ENCODE measurements around the gene SGMS1.
"Not testable (repeated sequence)": the region's sequence is repeated elsewhere in the genome, so short reads cannot be mapped to it uniquely, and the experiment has no call there.

The SGMS1 gene

DNA sequence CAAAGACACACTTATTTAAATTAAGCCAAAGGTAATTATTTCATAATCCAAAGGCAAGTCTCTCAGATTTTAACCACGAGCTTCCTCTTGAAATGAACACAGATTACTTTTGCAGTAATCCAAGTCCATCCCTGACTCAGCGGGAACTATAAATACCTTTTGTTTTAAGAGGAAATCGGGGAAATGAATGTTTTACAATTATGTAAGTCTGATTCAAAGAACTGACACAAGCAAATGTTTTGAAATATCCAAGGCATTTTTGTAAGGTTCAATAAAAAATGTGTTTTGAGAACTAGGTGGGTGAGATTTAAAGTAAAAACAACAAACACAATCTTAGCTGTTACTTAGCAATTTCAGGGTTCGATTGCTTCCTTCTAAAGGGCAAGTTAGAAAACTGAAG, 192.6 kb downstream of the SGMS1 start:
- Histone ChIP-seq H3K4me1 (ENCODE audit: control insufficient read depth, insufficient read depth, low read length) (peaks cover 16% of the 10 kb centered on the region; the same call in 1 of the 2 replicates), H3K36me3 (ENCODE audit: control insufficient read depth, insufficient read depth, low read length) (no peaks in the 10 kb centered on the region), H3K9me3 (ENCODE audit: control insufficient read depth, insufficient read depth, low read length) (no peaks in the 10 kb centered on the region), H3K27me3 (ENCODE audit: control insufficient read depth, insufficient read depth, low read length) (no peaks in the 10 kb centered on the region), H3K27ac (ENCODE audit: low read depth, low read length) (no peak overlapping the region), H3K4me3 (ENCODE audit: low read depth, low read length) (no peak overlapping the region), H3K9ac (ENCODE audit: low read depth, low read length) (no peak overlapping the region)

DNA sequence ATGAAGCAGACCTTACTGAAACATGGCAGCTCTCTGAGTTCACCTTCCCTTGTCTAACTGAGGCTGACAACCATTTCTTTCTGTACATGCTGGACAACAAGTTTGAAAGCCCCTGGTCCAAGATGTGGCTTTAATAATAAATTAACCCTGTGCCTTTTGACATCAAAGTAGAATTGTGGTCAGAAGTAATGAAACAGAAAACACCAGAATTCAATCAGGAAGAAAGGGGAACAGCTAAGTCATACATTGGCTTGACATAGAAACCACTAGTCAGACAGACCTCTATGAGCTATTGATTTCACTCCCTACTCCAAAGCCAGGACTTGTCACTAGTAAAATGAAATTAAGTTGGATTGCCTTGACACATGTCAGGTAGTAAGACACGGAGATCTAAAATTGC, 197.3 kb downstream of the SGMS1 start:
- no peak overlapping the region for H3K4me3 ChIP-seq (ENCODE audit: low read depth, low read length)
- H3K27ac ChIP-seq (ENCODE audit: low read depth, low read length), result no peak overlapping the region
- H3K27me3 ChIP-seq (ENCODE audit: control insufficient read depth, insufficient read depth, low read length), result no peaks in the 10 kb centered on the region
- no peak overlapping the region for H3K9ac ChIP-seq (ENCODE audit: low read depth, low read length)
- H3K4me1 ChIP-seq (ENCODE audit: control insufficient read depth, insufficient read depth, low read length), result peaks cover 14% of the 10 kb centered on the region
- H3K9me3 ChIP-seq (ENCODE audit: control insufficient read depth, insufficient read depth, low read length), result no peaks in the 10 kb centered on the region
- no peaks in the 10 kb centered on the region for H3K36me3 ChIP-seq (ENCODE audit: control insufficient read depth, insufficient read depth, low read length)

DNA sequence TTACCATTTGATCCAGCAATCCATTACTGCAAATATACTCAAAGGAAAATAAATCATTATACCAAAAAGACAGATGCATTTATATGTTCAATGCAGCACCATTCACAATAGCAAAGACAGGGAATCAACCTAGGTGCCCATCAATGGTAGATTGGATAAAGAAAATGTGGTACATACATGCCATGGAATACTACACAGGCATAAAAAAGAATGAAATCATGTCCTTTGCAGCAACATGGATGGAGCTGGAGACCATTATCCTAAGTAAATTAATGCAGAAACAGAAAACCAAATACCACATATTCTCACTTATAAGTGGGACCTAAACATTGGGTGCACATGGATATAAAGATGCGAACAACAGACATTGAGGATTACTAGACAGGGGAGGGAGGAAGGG, 198.5 kb downstream of the SGMS1 start:
- not testable (repeated sequence) for H3K36me3 ChIP-seq (ENCODE audit: control insufficient read depth, insufficient read depth, low read length); H3K27me3 ChIP-seq (ENCODE audit: control insufficient read depth, insufficient read depth, low read length); H3K27ac ChIP-seq (ENCODE audit: low read depth, low read length); H3K4me3 ChIP-seq (ENCODE audit: low read depth, low read length); H3K9ac ChIP-seq (ENCODE audit: low read depth, low read length); H3K9me3 ChIP-seq (ENCODE audit: control insufficient read depth, insufficient read depth, low read length)
- H3K4me1 ChIP-seq (ENCODE audit: control insufficient read depth, insufficient read depth, low read length), result peaks cover 12% of the 10 kb centered on the region

DNA sequence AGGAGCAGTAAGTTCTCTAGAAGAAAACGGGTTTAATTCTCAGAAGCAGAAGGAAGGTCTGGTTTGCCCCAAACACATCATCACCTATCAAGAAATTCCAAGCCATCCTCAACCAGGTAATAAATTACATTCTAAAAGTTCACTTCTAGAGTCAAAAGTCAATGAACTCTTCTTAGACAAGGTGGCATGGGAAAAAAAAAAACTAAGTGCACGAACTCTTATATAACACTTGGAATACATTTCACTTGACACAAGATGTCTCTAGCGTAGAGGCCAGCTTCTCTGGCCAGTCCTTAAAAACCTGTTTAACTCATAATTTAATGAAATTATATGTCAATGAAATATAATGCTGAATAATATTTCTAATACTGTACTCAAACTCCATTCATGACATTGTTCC, 200.3 kb downstream of the SGMS1 start:
- no peaks in the 10 kb centered on the region for H3K9me3 ChIP-seq (ENCODE audit: control insufficient read depth, insufficient read depth, low read length)
- H3K4me3 ChIP-seq (ENCODE audit: low read depth, low read length), result no peak overlapping the region
- peaks cover 13% of the 10 kb centered on the region for H3K4me1 ChIP-seq (ENCODE audit: control insufficient read depth, insufficient read depth, low read length)
- H3K36me3 ChIP-seq (ENCODE audit: control insufficient read depth, insufficient read depth, low read length), result no peaks in the 10 kb centered on the region
- H3K27ac ChIP-seq (ENCODE audit: low read depth, low read length), result no peak overlapping the region
- H3K9ac ChIP-seq (ENCODE audit: low read depth, low read length), result no peak overlapping the region
- H3K27me3 ChIP-seq (ENCODE audit: control insufficient read depth, insufficient read depth, low read length), result no peaks in the 10 kb centered on the region

DNA sequence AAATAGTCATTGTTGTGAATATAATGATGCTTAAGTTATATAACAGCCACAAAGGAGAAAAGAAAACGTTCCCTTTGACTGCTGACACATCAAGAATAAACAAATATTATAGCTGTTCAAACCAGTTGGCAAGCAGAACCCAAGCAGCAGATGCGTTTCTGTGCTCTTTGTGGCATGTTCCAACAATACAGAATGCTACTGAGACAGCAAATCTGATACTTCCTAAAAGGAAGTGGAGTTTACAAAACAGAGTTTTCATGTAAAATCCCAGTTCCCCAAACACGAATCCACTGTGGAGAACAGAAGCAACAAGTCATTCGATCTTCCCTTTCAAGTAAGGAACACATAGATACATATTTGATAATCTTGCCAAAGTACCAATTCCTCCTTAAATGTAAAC, 201.5 kb downstream of the SGMS1 start:
- H3K4me3 ChIP-seq (ENCODE audit: low read depth, low read length), result no peak overlapping the region
- no peaks in the 10 kb centered on the region for H3K9me3 ChIP-seq (ENCODE audit: control insufficient read depth, insufficient read depth, low read length)
- no peaks in the 10 kb centered on the region; the same call in 1 of the 2 replicates for H3K27me3 ChIP-seq (ENCODE audit: control insufficient read depth, insufficient read depth, low read length)
- H3K4me1 ChIP-seq (ENCODE audit: control insufficient read depth, insufficient read depth, low read length), result peaks cover 14% of the 10 kb centered on the region
- no peak overlapping the region for H3K27ac ChIP-seq (ENCODE audit: low read depth, low read length)
- no peak overlapping the region for H3K9ac ChIP-seq (ENCODE audit: low read depth, low read length)
- H3K36me3 ChIP-seq (ENCODE audit: control insufficient read depth, insufficient read depth, low read length), result no peaks in the 10 kb centered on the region

DNA sequence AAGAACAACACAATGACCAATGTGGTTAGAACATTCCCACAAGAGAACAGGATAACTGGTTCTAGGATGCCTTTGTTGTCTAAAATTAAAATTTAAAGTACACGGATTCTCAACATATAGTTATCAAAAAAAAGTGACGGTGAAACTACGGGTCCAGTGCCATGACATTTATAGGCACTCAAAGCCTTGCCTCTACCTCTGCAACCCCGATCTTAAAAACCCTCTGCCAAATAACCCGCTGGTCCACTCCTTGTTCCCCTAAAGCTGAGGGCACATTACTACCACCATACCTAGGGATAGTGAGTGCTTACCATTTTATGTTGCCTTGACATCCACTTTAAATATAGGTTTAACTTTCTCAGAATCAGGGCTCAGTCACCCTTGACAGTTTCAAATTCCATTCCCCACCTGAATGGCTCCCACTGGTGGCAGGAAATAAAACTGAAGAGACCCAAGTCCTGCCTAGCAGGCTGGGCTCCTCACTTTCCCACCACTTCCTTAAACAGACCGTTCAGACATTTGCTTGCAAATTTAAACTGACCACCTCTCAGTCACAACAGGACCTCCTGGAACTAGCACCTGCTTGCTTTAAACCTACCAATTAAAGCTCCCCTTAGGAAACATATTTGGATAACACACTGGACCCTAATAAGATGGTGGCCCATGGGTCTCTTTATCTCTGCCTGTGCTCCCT, 202.6 kb downstream of the SGMS1 start:
- Histone ChIP-seq H3K36me3 (ENCODE audit: control insufficient read depth, insufficient read depth, low read length) (no peaks in the 10 kb centered on the region), H3K9me3 (ENCODE audit: control insufficient read depth, insufficient read depth, low read length) (no peaks in the 10 kb centered on the region), H3K27ac (ENCODE audit: low read depth, low read length) (no peak overlapping the region), H3K27me3 (ENCODE audit: control insufficient read depth, insufficient read depth, low read length) (no peaks in the 10 kb centered on the region; the same call in 1 of the 2 replicates), H3K9ac (ENCODE audit: low read depth, low read length) (no peak overlapping the region), H3K4me3 (ENCODE audit: low read depth, low read length) (no peak overlapping the region), H3K4me1 (ENCODE audit: control insufficient read depth, insufficient read depth, low read length) (peaks cover 22% of the 10 kb centered on the region)

DNA sequence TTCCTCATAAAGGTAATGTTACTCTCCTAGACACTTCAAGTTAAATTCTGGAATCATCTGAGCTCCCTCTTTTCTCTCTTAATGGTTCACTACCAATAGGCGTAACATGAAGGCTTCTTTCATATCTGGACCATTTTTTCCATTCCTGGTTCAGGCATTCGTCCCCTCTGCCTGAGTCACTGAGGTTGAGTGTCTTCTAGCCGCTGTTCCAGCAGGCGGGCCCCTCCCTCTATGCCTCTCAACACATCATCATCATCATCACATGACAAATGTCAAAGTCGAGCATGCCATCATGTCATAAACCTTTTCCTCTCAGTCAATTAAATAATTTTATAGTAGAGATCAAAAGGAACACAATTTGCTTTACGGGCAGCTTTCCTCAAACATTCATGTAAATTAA, 203.6 kb downstream of the SGMS1 start:
- no peaks in the 10 kb centered on the region for H3K36me3 ChIP-seq (ENCODE audit: control insufficient read depth, insufficient read depth, low read length)
- no peaks in the 10 kb centered on the region for H3K9me3 ChIP-seq (ENCODE audit: control insufficient read depth, insufficient read depth, low read length)
- H3K4me1 ChIP-seq (ENCODE audit: control insufficient read depth, insufficient read depth, low read length), result peaks cover 30% of the 10 kb centered on the region
- H3K27me3 ChIP-seq (ENCODE audit: control insufficient read depth, insufficient read depth, low read length), result no peaks in the 10 kb centered on the region; the same call in 1 of the 2 replicates
- H3K27ac ChIP-seq (ENCODE audit: low read depth, low read length), result no peak overlapping the region
- H3K4me3 ChIP-seq (ENCODE audit: low read depth, low read length), result no peak overlapping the region
- H3K9ac ChIP-seq (ENCODE audit: low read depth, low read length), result no peak overlapping the region

DNA sequence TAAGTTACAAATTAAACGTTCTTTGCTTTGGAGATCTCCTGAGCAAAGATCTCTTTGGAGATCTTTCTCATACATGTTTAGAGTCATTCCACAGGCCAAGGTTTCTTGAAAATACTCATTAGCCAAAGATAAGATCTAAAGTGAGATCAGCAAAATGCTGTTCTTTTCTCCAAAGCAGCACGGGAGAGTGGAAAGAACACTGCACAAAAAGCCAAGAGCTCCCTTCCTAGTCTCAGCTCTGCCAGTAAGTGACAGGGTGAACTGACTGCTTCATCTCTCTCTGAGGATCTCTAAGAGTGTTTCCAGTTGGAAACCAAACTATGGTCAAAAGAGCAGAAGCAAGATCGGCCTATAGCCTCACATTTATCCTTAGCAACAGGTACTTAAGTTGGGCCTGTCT, 204.0 kb downstream of the SGMS1 start:
- H3K9me3 ChIP-seq (ENCODE audit: control insufficient read depth, insufficient read depth, low read length), result no peaks in the 10 kb centered on the region
- peaks cover 30% of the 10 kb centered on the region for H3K4me1 ChIP-seq (ENCODE audit: control insufficient read depth, insufficient read depth, low read length)
- no peak overlapping the region for H3K4me3 ChIP-seq (ENCODE audit: low read depth, low read length)
- H3K27ac ChIP-seq (ENCODE audit: low read depth, low read length), result no peak overlapping the region
- no peak overlapping the region for H3K9ac ChIP-seq (ENCODE audit: low read depth, low read length)
- H3K36me3 ChIP-seq (ENCODE audit: control insufficient read depth, insufficient read depth, low read length), result no peaks in the 10 kb centered on the region
- H3K27me3 ChIP-seq (ENCODE audit: control insufficient read depth, insufficient read depth, low read length), result no peaks in the 10 kb centered on the region; the same call in 1 of the 2 replicates

DNA sequence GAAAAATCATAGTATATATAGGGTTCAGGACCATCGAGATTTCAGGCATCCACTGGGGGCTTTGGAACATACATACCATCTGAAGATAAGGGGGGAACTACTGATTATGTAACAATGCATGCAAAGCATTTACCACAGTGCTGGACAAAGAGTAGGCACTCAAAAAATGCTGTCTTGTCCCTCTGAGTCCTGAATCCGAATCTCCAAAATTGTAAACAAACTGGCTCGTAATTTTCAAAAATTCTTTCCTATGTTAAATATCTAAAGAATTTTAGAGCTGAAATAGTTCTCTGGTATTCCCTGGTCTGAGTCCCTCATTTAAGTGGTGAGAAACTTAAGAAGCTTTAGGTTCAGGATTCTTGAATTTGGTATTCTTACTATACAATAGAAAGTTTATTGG, 204.7 kb downstream of the SGMS1 start:
- Histone ChIP-seq H3K27ac (ENCODE audit: low read depth, low read length) (no peak overlapping the region), H3K9ac (ENCODE audit: low read depth, low read length) (no peak overlapping the region), H3K4me3 (ENCODE audit: low read depth, low read length) (no peak overlapping the region)

DNA sequence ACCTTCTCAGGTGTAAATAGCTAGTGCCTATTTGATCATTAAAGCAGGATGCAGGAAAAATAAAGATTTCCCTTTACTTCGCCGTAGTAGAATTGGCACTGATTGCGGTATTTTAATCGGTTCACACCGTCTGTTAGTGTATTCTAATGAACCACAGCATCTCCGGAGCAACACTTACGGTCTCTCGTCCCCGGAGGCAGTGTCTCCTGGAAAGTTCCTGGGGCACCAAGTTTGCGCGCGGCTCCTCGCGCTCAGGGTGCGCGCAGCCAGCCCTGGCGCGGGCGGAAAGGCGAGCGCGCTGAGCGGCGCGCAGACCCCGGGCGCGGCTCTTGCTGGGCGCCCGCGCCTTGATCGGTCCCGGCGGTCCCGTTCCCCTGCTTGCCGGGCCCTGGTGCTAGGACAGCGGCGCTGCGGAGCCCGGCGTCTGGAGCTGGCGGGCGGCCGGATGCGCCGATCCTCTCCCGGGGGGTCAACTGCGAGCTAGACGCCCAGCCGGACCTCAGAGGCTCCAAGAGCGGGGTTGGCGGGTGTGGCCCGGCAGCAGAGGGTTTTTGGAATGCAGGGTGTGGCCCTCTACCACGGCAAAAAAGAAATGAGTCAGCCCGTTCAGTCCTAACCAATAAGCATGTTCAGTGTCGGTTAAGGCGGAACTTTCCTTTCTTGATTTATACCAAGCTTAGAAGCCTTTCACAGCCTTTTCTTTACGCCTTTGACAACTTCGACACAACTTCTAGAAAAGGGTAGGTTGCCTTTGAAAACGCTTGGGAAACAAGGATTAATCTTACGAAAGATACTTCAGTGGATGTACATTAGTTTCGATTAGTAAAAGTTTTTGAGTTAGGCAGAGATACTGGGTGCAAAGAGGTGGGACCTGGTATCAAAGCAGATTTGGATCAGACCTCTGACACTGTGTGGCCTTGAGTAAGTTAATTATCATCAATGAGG, 205.6 kb downstream of the SGMS1 start:
- Histone ChIP-seq H3K4me1 (ENCODE audit: control insufficient read depth, insufficient read depth, low read length) (peaks cover 30% of the 10 kb centered on the region), H3K27ac (ENCODE audit: low read depth, low read length) (peak overlapping the region; percentile 60), H3K36me3 (ENCODE audit: control insufficient read depth, insufficient read depth, low read length) (no peaks in the 10 kb centered on the region), H3K27me3 (ENCODE audit: control insufficient read depth, insufficient read depth, low read length) (no peaks in the 10 kb centered on the region; the same call in 1 of the 2 replicates), H3K9me3 (ENCODE audit: control insufficient read depth, insufficient read depth, low read length) (no peaks in the 10 kb centered on the region), H3K9ac (ENCODE audit: low read depth, low read length) (peak overlapping the region; percentile 64), H3K4me3 (ENCODE audit: low read depth, low read length) (peak overlapping the region; percentile 84)

More for the DNA sequence above, 204.7 kb downstream of the SGMS1 start:
- H3K9me3 ChIP-seq (ENCODE audit: control insufficient read depth, insufficient read depth, low read length), result no peaks in the 10 kb centered on the region
- H3K36me3 ChIP-seq (ENCODE audit: control insufficient read depth, insufficient read depth, low read length), result no peaks in the 10 kb centered on the region
- H3K27me3 ChIP-seq (ENCODE audit: control insufficient read depth, insufficient read depth, low read length), result no peaks in the 10 kb centered on the region; the same call in 1 of the 2 replicates
- H3K4me1 ChIP-seq (ENCODE audit: control insufficient read depth, insufficient read depth, low read length), result peaks cover 30% of the 10 kb centered on the region

DNA sequence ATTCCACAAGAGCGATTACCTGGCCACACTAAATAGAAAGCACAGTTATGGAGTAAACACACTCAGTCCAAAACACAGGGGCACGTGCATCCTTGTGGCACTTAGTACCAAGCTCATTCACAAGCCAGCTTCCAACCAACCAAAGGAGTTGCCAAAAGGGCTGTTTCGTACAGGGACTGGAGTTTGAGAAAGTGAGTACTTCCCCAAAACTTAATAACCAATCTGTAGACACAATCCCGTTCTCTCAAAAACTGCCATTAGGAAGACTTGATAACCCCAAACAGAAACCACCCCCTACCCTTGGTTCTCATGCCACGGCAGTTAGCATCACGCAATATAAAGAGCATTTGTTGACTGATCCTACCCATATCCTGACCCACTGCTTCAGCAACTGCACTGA, 206.3 kb downstream of the SGMS1 start:
- peak overlapping the region; percentile 84 for H3K4me3 ChIP-seq (ENCODE audit: low read depth, low read length)
- H3K27ac ChIP-seq (ENCODE audit: low read depth, low read length), result no peak overlapping the region
- H3K36me3 ChIP-seq (ENCODE audit: control insufficient read depth, insufficient read depth, low read length), result no peaks in the 10 kb centered on the region
- H3K4me1 ChIP-seq (ENCODE audit: control insufficient read depth, insufficient read depth, low read length), result peaks cover 30% of the 10 kb centered on the region
- H3K27me3 ChIP-seq (ENCODE audit: control insufficient read depth, insufficient read depth, low read length), result no peaks in the 10 kb centered on the region; the same call in 1 of the 2 replicates
- H3K9ac ChIP-seq (ENCODE audit: low read depth, low read length), result peak overlapping the region; percentile 64; the same call in 1 of the 2 replicates
- H3K9me3 ChIP-seq (ENCODE audit: control insufficient read depth, insufficient read depth, low read length), result no peaks in the 10 kb centered on the region
